HCT116 (cell line): Measurements from ENCODE around the gene GNB1. TPM values are rescaled to one million over a fixed set of nuclear protein-coding genes. Genes with fewer than 3 reads are reported as not detected.

Source experiments
- ATAC-seq: fragments of 200-7000 bp; cut with Tn5 transposase; 2 replicates; pipeline ENCODE4 v1.9.1; 2020; ENCODE audit warnings: mild to moderate bottlenecking, moderate library complexity
- BruUV-seq: library from RNA; stranded (reverse); fragments of 400-500 nt; replicated peaks from 2 replicates; lab custom pipeline; 2021; lab: Mats Ljungman, UMichigan
- CTCF ChIA-PET: fragments of 300-600 bp; sonication (Branson Sonifier 250); formaldehyde crosslinking; loops from one replicate; lab custom pipeline; 2021; ENCODE audit warnings: antibody characterized with exemption; lab: Charles Lee
- POLR2A ChIA-PET: fragments of 300-600, 350-600 bp; sonication (Branson Sonifier 250); formaldehyde crosslinking; loops from one replicate; lab custom pipeline; 2021; ENCODE audit warnings: antibody characterized with exemption; lab: Charles Lee
- RAD21 ChIA-PET, 2 experiments: fragments of 300-600 bp; sonication (Branson Sonifier 250); formaldehyde crosslinking; loops; one replicate each; lab custom pipeline; 2023; ENCODE audit warnings: low total read pairs in 2 of 2; ENCODE audit not compliant: uncharacterized antibody in 2 of 2, unreplicated experiment in 2 of 2, low non-redundant PET in 1 of 2; lab: Charles Lee
- DNase-seq: peaks from one replicate; pipeline ENCODE4 v3.0.0-alpha.2; 2010; ENCODE audit warnings: low read depth, low spot score
- H2AFZ ChIP-seq: fragments of 200-600 bp; shearing (Covaris generic), sonication (generic); 2 replicates; pipeline ENCODE4 v1.6.1; 2017; ENCODE audit warnings: low read depth, mixed run types, mixed read lengths, antibody characterized with exemption, low read length; ENCODE audit not compliant: poor library complexity, severe bottlenecking
- H3K27ac ChIP-seq: 2 replicates; pipeline ENCODE4 v1.5.1; 2012; ENCODE audit warnings: low read depth, low read length
- H3K27me3 ChIP-seq: fragments of 200-600 bp; sonication (generic); 2 replicates; pipeline ENCODE4 v1.6.1; 2016; ENCODE audit warnings: mixed run types, low read length, mixed read lengths; ENCODE audit not compliant: insufficient read depth
- H3K36me3 ChIP-seq, 2 experiments: fragments of 200-500 bp in 1 of 2; fragments of 200-600 bp in 1 of 2; sonication (Bioruptor generic) in 1 of 2; sonication (generic) in 1 of 2; 2 replicates each; pipeline versions ENCODE4 v1.5.1 to v1.6.1; 2014 to 2016; ENCODE audit warnings: low read length in 2 of 2, inconsistent platforms in 1 of 2, mixed read lengths in 1 of 2, mixed run types in 1 of 2; ENCODE audit not compliant: insufficient read depth in 2 of 2, control insufficient read depth in 1 of 2
- H3K4me1 ChIP-seq, 2 experiments: fragments of 200-600 bp in 1 of 2; sonication (generic) in 1 of 2; 2 replicates each; pipeline versions ENCODE4 v1.5.1 to v1.6.1; 2012 to 2017; ENCODE audit warnings: low read length in 2 of 2, inconsistent platforms in 1 of 2, mild to moderate bottlenecking in 1 of 2, mixed read lengths in 1 of 2, mixed run types in 1 of 2, moderate library complexity in 1 of 2; ENCODE audit not compliant: insufficient read depth in 2 of 2, control insufficient read depth in 1 of 2
- H3K4me2 ChIP-seq: fragments of 200-600 bp; sonication (generic); 2 replicates; pipeline ENCODE4 v1.6.1; 2017; ENCODE audit warnings: mixed run types, low read length, mixed read lengths
- H3K4me3 ChIP-seq, 2 experiments: fragments of 200-600 bp in 1 of 2; sonication (generic) in 1 of 2; replicated peaks in 1 of 2; 2 replicates each; pipeline ENCODE4 v1.5.1; 2011 to 2016; ENCODE audit warnings: low read length in 2 of 2, control low read depth in 1 of 2, low read depth in 1 of 2, mild to moderate bottlenecking in 1 of 2, mixed read lengths in 1 of 2, mixed run types in 1 of 2
- H3K79me2 ChIP-seq: fragments of 200-600 bp; sonication (generic); 2 replicates; pipeline ENCODE4 v1.6.1; 2017; ENCODE audit warnings: mild to moderate bottlenecking, mixed run types, low read length, moderate library complexity, mixed read lengths; ENCODE audit not compliant: insufficient read depth
- H3K9ac ChIP-seq: fragments of 200-600 bp; sonication (generic); 2 replicates; pipeline ENCODE4 v1.6.1; 2016; ENCODE audit warnings: low read length, mixed read lengths
- H3K9me2 ChIP-seq: fragments of 200-600 bp; sonication (generic), shearing (Covaris generic); 2 replicates; pipeline ENCODE4 v1.6.1; 2017; ENCODE audit warnings: mixed run types, mild to moderate bottlenecking, moderate library complexity; ENCODE audit not compliant: insufficient read depth
- H3K9me3 ChIP-seq, 2 experiments: fragments of 200-500 bp in 1 of 2; fragments of 200-600 bp in 1 of 2; sonication (Bioruptor generic) in 1 of 2; sonication (generic) in 1 of 2; 2 replicates each; pipeline ENCODE4 v1.6.1; 2014 to 2017; ENCODE audit warnings: low read length in 2 of 2, mixed read lengths in 2 of 2, inconsistent platforms in 1 of 2, low read depth in 1 of 2, mild to moderate bottlenecking in 1 of 2, mixed run types in 1 of 2, moderate library complexity in 1 of 2; ENCODE audit not compliant: control insufficient read depth in 1 of 2, insufficient read depth in 1 of 2
- H4K20me1 ChIP-seq: fragments of 200-600 bp; sonication (generic), shearing (Covaris generic); 2 replicates; pipeline ENCODE4 v1.6.1; 2017; ENCODE audit warnings: mixed run types, mild to moderate bottlenecking, moderate library complexity; ENCODE audit not compliant: insufficient read depth
- CBX3 ChIP-seq: IDR thresholded peaks from 2 replicates; pipeline ENCODE4 v1.6.1; 2012; ENCODE audit warnings: low read depth
- CEBPB ChIP-seq: IDR thresholded peaks from 2 replicates; pipeline ENCODE4 v1.6.1; 2012; ENCODE audit warnings: low read depth
- CTCF ChIP-seq, 3 experiments: fragments of 200-600 bp in 1 of 3; sonication (generic) in 1 of 3; IDR thresholded peaks in 2 of 3; conservative IDR thresholded peaks in 1 of 3; 2 replicates each; pipeline ENCODE4 v1.5.1; 2012 to 2017; ENCODE audit warnings: low read depth in 2 of 3, low read length in 2 of 3, antibody characterized with exemption in 1 of 3, borderline replicate concordance in 1 of 3, control low read depth in 1 of 3, mild to moderate bottlenecking in 1 of 3, mixed read lengths in 1 of 3, mixed run types in 1 of 3, moderate library complexity in 1 of 3; ENCODE audit not compliant: insufficient read depth in 1 of 3
- EGR1 ChIP-seq: IDR thresholded peaks from 2 replicates; pipeline ENCODE4 v1.6.1; 2012; ENCODE audit warnings: low read depth
- ELF1 ChIP-seq: IDR thresholded peaks from 2 replicates; pipeline ENCODE4 v1.6.1; 2012; ENCODE audit warnings: low read depth, borderline replicate concordance
- EZH2phosphoT487 ChIP-seq: fragments of 200-600 bp; IDR thresholded peaks from 2 replicates; pipeline ENCODE4 v1.6.1; 2018; ENCODE audit warnings: antibody characterized with exemption, borderline replicate concordance
- FOSL1 ChIP-seq: IDR thresholded peaks from 2 replicates; pipeline ENCODE4 v1.6.1; 2012; ENCODE audit warnings: low read depth
- JUND ChIP-seq: IDR thresholded peaks from 2 replicates; pipeline ENCODE4 v1.6.1; 2012
- POLR2A ChIP-seq: IDR thresholded peaks from 2 replicates; pipeline ENCODE4 v1.7.0; 2011; ENCODE audit warnings: borderline replicate concordance; ENCODE audit not compliant: insufficient read depth, insufficient read length; ENCODE audit errors: extremely low read depth
- RAD21 ChIP-seq: IDR thresholded peaks from 2 replicates; pipeline ENCODE4 v1.6.1; 2012; ENCODE audit warnings: low read depth, mild to moderate bottlenecking
- SP1 ChIP-seq: IDR thresholded peaks from 2 replicates; pipeline ENCODE4 v1.6.1; 2012; ENCODE audit warnings: low read depth
- SRF ChIP-seq: IDR thresholded peaks from 2 replicates; pipeline ENCODE4 v1.6.1; 2012; ENCODE audit warnings: low read depth
- TCF7L2 ChIP-seq: IDR thresholded peaks from 2 replicates; pipeline ENCODE4 v1.7.0; 2011; ENCODE audit warnings: borderline replicate concordance, inconsistent platforms; ENCODE audit not compliant: insufficient read depth, insufficient read length; ENCODE audit errors: extremely low read depth
- ZBTB33 ChIP-seq: IDR thresholded peaks from 2 replicates; pipeline ENCODE4 v1.6.1; 2011; ENCODE audit warnings: mild to moderate bottlenecking, low read length, moderate library complexity; ENCODE audit not compliant: insufficient replicate concordance; ENCODE audit errors: extremely low read depth
- ZFX ChIP-seq: fragments of 450-650 bp; IDR thresholded peaks from 2 replicates; pipeline ENCODE4 v1.6.1; 2017
- ZNF274 ChIP-seq: fragments of 200-500 bp; sonication (Bioruptor generic); IDR thresholded peaks from 2 replicates; pipeline ENCODE4 v1.6.1; 2014; ENCODE audit warnings: mild to moderate bottlenecking, low read depth, low read length, inconsistent platforms
- intact Hi-C: fragments of 100-400 bp; cut with micrococcal nuclease; formaldehyde crosslinking; loops from 2 replicates; pipeline ENCODE4 v1.10.0; 2022
- total RNA-seq: library from RNA; stranded (reverse); gene quantifications from one replicate; pipeline ENCODE4 v1.2.1, GENCODE V29; 2021; ENCODE audit not compliant: unreplicated experiment
- TF ChIP-seq, protein P1 (sequence below): IDR thresholded peaks from 2 replicates; pipeline ENCODE4 v1.6.1; 2012
- TF ChIP-seq, protein P2 (sequence below): IDR thresholded peaks from 2 replicates; pipeline ENCODE4 v1.6.1; 2012; ENCODE audit warnings: low read depth

Gene GNB1
- total RNA-seq, 1 experiment from 2014 or later = 371 TPM

DNA sequence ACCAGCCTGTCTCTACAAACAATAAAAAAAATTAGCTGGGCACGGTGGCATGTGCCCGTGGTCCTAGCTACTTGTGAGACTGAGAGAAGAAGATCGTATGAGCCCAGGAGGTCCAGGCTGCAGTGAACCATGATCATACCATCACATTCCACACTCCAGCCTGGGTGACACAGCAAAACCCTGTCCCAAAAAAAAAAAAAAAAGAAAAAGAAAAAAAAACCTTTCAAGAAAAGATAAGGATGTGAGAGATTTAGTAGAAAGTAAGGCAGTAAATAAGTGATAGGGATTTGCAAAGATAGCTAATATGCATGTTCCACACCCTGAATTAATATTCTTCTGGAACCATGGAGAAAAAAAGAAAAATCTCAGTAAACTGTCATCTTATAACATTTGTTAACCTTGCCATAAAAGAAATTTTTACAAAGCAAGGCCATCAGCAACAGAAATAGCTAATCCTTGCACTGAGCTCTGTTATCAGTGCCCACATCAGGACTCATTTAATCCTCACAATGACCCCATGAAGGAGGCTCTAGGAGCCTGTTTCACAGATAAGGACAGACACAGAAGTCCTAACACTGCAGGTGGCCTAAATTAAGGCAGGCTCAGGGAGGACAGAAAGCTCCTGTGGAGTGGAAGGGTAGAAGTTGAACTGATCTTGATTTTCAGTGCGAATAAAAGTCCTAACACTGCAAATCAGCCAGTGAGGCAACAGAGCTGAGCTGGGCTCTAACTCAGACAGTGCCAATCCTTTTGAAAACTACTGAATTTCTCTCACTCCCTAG lies 7.6 kb downstream of the GNB1 start:
- H3K36me3 ChIP-seq = no peaks in the 10 kb centered on the region; a peak in 1 of 4 replicates
- POLR2A ChIA-PET = interaction anchor here (0.7 kb wide), 1 partner anchor 155 kb away, joined by 3 read pairs; no protein-coding TSS in a partner anchor
- no peak overlapping the region for H3K27ac ChIP-seq

More for the DNA sequence above, 7.6 kb downstream of the GNB1 start:
- intact Hi-C loops = no loop called here
- Histone ChIP-seq H3K4me1 (peaks cover 6 to 7% of the 10 kb centered on the region in 2 experiments), H3K9me2 (no peaks in the 10 kb centered on the region), H4K20me1 (peaks cover 22% of the 10 kb centered on the region), H3K27me3 (no peaks in the 10 kb centered on the region), H3K4me2 (no peak overlapping the region), H2AFZ (no peak overlapping the region), H3K79me2 (peaks cover 99% of the 10 kb centered on the region), H3K9ac (no peak overlapping the region), H3K4me3 (no peak overlapping the region), H3K9me3 (no peaks in the 10 kb centered on the region)
- RAD21 ChIA-PET = no interaction called here
- no peak for TF ChIP-seq EZH2phosphoT487
- TF ChIP-seq ELF1 = no peak
- TF ChIP-seq ZBTB33 = no peak
- TF ChIP-seq SP1 = no peak
- TF ChIP-seq RAD21 = no peak
- no peak for TF ChIP-seq EGR1
- no peak for TF ChIP-seq ZFX
- no peak for TF ChIP-seq JUND
- TF ChIP-seq CEBPB = no peak
- no peak for TF ChIP-seq SRF
- TF ChIP-seq ZNF274 = no peak
- TF ChIP-seq POLR2A = no peak
- TF ChIP-seq, protein P1, sequence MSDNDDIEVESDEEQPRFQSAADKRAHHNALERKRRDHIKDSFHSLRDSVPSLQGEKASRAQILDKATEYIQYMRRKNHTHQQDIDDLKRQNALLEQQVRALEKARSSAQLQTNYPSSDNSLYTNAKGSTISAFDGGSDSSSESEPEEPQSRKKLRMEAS = no peak
- TF ChIP-seq, protein P2, sequence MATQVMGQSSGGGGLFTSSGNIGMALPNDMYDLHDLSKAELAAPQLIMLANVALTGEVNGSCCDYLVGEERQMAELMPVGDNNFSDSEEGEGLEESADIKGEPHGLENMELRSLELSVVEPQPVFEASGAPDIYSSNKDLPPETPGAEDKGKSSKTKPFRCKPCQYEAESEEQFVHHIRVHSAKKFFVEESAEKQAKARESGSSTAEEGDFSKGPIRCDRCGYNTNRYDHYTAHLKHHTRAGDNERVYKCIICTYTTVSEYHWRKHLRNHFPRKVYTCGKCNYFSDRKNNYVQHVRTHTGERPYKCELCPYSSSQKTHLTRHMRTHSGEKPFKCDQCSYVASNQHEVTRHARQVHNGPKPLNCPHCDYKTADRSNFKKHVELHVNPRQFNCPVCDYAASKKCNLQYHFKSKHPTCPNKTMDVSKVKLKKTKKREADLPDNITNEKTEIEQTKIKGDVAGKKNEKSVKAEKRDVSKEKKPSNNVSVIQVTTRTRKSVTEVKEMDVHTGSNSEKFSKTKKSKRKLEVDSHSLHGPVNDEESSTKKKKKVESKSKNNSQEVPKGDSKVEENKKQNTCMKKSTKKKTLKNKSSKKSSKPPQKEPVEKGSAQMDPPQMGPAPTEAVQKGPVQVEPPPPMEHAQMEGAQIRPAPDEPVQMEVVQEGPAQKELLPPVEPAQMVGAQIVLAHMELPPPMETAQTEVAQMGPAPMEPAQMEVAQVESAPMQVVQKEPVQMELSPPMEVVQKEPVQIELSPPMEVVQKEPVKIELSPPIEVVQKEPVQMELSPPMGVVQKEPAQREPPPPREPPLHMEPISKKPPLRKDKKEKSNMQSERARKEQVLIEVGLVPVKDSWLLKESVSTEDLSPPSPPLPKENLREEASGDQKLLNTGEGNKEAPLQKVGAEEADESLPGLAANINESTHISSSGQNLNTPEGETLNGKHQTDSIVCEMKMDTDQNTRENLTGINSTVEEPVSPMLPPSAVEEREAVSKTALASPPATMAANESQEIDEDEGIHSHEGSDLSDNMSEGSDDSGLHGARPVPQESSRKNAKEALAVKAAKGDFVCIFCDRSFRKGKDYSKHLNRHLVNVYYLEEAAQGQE = no peak
- TF ChIP-seq CTCF (IDR thresholded peaks at IDR 0.05 in 2 of 3, conservative IDR thresholded peaks at IDR 0.05 in 1 of 3; ENCODE audit: borderline replicate concordance in 1 of 3, insufficient read depth in 1 of 3, low read depth in 2 of 3, low read length in 2 of 3) = no peak
- TF ChIP-seq CBX3 = no peak
- TF ChIP-seq FOSL1 = no peak
- no peak for TF ChIP-seq TCF7L2
- DNase-seq (no peak), ATAC-seq (no peak)
- CTCF ChIA-PET = no interaction called here
- BruUV-seq = no TSS peak
